Measurements from ENCODE around the gene BHLHE40.

The BHLHE40 gene

DNA sequence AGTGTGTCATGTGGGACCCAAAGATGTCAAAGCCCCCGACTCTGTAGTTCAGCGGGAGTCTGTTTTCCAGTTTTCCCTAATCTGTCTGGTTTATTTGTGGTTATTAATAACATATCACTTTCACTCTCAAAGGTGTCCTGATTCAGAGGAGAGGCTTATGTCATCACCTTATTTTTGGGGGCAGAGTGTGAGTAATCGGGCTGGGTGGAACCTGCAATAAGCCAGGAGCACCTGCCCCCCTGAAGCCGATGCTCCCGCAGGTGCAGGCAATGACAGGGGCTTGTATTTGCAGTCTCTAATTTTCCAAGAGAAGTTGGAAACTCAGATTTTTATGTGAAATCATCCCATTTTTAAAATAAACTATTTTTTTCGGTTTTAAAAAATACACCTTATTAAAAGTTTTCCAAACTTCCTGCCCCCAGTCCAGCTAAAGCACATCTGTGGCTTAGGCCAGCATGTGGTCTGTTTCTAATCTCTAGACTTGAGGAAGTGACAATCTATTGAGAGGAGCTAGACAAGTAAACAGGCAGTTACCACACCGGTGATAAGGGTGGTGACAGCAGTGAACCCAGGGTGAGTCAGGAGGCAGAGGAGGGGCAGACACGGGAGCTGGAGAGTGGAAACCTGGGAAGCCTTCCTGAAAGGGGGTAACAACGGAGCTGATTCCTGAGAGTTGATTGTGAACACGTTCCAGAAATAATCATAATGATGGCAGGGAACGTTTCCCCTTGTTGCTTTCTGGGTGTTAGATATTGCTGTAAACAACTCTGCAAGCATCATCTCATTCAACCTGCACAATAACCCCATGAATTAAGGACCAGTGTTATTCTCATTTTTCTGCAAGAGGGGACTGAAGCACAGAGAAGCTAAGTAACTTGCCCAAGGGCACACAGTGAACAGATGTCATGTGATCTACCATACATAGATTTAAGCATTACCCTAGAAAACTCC is 37.2 kb downstream of the BHLHE40 start:
- in situ Hi-C loops (cut with MboI; ENCODE audit: low sequenced_read_pairs), result no loop called here

DNA sequence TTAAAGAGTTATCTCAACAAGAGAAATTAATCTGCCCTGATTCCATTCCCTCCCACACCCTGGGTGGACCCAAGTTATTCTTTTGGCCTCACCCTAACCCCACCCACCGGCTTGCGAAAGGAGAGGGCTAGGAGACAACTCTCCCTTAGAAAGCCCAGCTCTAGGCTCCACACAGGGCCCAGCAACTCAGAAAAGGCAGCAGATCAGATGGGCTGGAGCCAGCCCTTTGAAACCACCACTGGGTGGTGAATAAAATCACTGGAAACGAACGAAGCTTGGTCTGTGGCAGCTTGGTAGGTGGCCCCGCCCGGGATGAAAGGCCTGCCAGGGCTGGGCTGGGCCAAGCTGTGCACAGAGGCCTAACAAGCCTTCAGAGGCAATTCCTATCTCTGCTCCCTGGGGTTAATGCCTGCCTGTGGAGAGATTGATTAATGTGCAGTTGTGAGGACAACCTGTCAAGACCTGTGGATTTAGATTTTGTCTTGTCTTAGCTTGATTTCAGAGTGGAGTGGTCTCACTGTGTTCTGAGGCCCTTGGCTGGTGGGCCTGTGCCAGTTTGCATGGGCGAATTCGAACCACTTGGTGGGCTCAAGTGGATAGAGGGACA is 38.8 kb downstream of the BHLHE40 start:
- in situ Hi-C loops (cut with MboI; ENCODE audit: low sequenced_read_pairs), result no loop called here

DNA sequence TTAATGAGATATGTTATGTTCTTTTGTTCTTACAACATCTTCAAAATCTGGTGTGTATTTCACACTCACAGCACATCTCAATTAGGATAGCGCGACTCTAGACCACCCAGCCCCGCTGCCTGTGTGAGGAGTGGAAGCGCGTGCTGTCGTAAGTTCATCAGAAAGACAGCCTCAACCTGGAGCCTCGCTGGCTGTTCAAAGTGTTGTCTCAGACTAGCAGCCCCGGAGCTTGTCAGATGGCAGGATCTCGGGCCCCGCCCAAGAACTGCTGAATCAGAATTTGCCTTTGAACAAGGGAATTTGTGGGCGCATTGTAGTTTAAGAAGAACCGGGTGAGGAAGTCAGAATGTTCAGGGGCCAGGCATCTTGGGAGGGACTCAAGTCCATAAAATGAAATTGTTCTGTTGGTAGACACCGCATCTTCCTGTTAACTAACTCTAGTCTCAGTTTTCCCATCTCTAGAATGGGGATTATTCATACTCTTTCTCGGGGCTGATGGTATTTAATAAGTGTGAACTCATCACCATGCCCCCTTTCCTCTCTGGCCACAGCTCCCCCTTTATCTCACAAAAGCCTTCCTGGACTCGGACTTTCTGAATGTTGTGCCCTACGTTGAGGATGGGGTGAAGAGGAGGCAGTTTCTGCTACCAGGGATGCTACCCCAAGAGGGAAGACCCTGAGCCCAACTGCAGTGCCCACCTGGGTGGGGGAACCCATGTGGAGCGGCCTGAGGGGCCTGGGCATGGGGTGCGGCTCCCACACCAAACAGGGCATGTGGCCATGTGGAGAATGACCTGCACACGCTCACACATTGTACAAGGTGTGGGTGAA is 40.4 kb downstream of the BHLHE40 start:
- in situ Hi-C loops (cut with MboI; ENCODE audit: low sequenced_read_pairs), result no loop called here

DNA sequence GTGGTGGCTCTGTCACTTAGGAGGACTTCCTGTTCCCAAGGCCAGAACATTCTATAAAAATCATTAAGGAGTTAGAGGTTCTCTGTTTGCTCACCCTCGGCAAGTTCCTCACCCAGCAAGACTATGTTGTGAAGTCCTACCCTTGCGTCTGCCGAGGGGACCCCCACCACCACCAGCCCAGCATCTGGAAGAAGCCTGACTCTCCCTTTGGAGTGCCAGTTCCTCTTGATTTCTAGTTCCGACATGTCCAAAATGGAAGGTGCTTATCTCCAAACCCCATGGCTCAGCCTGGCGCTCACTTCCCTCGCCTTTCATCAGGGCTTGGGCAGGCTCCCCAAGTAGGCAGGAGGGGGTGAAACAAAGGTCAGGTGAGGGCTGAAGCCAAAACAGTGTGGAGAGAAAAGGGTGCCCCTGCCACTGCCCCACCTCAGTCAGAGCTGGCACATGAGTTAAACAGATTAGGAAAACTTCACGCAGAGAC is 41.0 kb downstream of the BHLHE40 start:
- in situ Hi-C loops (cut with MboI; ENCODE audit: low sequenced_read_pairs), result no loop called here

DNA sequence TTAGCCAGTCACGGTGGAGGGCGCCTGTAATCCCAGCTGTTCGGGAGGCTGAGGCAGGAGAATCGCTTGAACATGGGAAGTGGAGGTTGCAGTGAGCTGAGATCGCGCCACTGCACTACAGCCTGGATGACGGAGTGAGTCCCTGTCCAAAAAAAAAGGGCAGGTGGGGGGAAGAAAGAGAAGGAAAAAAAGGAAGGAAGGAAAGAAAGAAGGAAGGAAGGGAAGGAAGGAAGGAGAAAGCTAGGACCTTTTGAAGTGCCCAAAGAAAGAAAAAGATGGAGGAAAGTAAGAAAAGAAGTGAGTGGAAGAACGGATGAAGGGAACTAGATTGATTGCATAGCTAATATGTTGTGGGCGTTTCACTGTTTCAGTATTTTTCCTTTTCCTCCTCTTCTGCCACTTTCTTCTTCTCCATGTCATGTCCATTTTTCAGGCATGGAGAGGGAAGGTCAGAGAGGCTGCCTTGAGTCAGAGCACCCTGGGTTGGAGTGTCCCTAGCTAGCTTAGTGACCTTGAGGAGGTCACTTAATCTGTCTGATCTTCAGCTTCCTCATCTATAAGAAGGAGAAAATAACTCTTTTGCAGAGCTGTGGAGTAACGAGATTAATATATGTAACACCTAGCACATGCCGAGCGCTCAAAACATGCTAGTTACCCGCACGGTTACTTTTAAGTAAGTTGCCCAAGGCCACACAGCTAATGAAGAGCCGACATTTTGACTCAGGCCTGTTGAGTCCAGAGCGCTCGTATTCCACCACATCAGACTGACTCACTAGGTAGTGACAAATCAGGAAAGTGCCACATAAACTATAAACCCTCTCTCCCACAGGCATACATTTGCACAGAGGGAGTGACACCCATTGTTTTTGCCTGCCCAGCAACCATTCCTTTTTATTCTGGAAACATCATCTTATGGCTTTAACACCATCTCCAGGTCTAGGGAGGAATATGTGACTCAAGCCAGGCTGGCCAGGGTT is 42.2 kb downstream of the BHLHE40 start:
- in situ Hi-C loops (cut with MboI; ENCODE audit: low sequenced_read_pairs), result no loop called here

DNA sequence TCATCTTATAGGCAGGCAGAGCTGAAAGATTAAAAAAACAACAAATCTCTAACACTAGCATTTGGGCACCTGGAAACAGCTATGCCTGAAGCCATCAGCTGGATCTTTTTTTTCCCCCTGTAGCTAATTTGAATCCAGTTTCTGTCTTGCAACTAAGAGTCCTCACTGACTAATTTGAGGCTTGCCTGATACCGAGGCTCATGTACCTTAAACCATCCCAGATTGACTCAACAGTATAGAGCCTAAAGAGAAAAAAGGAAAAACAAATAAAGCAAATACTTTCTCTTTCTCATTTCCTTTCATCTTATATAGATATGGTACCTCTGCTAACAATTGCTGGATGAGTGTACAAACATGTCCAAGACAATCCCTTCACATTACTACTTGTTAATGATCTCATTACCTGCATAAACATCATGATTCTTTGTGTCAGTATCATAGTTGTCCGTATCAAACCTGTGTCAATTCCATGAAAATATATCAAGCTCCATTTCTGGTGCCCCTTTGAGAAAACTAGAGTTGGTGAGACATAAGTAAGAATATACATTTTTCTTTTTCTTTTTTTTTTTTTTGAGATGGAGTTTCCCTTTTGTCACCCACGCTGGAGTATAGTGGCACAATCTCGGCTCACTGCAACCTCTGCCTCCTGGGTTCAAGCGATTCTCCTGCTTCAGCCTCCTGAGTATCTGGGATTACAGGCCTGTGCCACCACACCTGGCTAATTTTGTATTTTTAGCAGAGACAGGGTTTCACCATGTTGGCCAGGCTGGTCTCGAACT is 43.1 kb downstream of the BHLHE40 start:
- in situ Hi-C loops (cut with MboI; ENCODE audit: low sequenced_read_pairs), result no loop called here

DNA sequence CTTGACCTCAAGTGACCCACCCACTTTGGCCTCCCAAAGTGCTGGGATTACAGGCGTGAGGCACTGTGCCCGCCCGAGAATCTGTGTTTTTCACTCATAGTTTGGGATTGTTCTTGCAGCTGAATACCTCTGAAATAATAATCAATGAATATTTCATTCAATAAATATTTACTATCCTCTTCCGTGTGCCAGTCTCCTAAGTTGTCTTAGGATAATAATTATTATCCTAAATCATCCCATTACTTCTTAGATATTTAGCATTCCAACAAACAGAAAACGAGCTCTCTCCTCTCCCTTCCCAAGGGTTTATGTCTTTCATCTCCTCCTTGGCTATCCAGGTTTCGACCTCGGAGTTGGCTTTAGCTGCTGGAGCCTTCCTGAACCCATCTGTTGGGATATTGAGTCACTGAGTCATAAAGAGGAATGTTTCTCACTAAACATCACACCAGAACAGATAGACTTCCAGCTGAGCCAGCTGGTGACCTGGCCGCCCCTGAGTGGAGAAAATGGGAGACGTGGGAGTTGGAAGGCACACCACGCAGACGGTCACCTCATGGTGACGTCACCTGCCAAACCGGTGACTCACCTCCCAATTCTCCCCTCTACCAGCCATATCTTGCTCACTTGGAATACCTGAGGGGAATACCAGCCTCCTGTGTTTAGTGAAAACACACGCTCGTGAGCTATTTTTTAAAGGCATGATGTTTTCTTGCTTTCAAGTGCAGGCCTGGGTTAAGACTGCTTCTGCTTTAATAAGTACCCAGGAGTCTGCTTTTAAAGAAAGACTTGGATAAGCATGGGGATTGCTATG is 43.9 kb downstream of the BHLHE40 start:
- in situ Hi-C loops (cut with MboI; ENCODE audit: low sequenced_read_pairs), result no loop called here

DNA sequence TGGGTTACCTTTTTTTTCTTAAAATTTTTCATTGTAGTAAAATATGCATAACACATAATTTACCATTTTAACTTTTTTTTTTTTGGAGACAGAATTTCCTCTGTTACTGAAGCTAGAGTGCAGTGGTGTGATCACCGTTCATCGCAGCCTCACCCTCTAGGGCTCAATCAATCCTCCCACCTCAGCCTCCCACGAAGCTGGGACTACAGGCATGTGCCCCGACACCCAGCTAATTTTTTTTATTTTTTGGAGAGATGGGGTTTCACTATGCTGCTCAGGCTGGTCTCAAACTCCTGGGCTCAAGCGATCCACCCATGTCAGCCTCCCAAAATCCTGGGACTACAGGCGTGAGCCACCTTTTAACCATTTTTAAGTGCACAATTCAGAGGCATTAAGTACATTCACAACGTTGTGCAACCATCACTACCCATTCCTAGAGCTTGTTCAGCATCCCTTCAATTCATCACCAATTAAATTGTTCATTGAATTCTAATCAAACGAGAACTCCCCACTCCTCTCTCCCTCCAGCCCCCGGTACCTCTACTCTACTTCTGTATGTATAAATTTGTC is 44.6 kb downstream of the BHLHE40 start:
- in situ Hi-C loops (cut with MboI; ENCODE audit: low sequenced_read_pairs), result no loop called here

DNA sequence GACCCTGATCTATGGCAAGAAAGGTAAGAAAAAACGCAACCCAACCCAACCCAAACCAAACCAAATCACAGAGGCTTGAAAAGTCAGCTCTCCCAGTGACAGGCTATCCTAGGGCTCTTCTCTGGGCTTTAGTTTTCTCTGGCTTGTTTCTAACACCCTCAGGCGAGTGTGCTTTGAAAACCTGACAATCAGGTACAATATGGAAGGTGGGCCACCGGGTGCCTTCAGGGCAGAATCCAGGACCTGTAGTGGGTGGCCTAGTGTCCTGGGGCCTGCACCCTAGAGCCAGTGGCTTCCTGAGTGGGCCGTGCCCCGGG is 46.8 kb downstream of the BHLHE40 start:
- in situ Hi-C loops (cut with MboI; ENCODE audit: low sequenced_read_pairs), result no loop called here

DNA sequence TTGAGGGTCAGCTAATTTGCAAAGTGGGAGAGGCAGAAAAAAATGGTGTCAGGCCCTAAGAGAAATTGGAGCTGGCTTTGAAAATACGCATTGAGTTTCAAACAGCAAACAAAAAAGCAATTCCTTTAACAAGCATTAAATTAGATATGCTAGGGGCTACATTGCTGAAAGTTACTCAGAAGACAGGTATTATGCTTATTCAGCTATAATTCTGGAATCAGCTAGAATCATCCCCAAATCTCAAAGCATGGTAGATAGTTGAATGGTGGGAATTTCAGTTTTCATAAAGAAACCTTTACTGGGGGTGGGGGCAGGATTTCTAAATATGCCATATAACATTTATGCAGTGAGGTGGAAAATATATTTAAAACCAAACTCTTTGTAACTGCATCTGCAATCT is 50.5 kb downstream of the BHLHE40 start:
- in situ Hi-C loops (cut with MboI; ENCODE audit: low sequenced_read_pairs), result no loop called here

DNA sequence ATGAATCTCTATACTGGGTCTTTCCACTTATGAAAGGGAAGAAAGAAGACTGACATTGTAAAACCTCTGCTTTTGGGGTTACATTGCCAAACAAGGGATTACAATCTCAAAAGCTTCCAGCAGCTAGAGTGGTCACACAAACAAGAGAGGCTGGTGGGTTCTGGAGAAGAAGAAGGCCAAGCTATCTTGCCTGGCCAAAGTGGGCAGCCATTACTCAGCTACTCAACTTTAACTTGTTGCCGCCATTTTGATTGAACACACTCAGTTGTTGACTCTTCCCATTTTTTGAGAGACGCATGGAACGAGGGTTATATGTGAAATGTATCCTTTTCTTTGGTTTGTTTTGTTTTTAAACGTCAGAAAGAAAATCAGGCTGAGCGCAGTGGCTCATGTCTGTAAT is 50.9 kb downstream of the BHLHE40 start:
- in situ Hi-C loops (cut with MboI; ENCODE audit: low sequenced_read_pairs), result no loop called here

DNA sequence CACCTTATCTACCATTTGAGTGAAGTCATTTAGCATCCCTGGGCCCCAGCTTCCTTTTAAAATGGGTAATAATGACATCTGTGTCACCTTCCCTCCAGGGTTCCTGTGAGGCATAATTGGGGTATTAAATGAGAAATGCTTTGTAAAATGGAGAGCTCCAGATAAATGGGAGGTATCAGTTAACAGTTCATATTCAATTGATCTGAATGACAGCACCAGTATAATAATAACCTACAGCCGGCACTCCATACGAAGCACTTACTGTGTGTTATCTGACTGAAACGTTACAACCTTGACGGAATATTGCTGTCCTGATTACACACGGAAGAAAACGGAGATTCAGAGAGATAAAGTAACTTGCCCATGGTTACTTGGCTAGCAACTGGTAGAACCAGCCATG is 53.6 kb downstream of the BHLHE40 start:
- in situ Hi-C loops (cut with MboI; ENCODE audit: low sequenced_read_pairs), result no loop called here
